Measurements from ENCODE around the gene SETBP1.

SETBP1 gene

DNA sequence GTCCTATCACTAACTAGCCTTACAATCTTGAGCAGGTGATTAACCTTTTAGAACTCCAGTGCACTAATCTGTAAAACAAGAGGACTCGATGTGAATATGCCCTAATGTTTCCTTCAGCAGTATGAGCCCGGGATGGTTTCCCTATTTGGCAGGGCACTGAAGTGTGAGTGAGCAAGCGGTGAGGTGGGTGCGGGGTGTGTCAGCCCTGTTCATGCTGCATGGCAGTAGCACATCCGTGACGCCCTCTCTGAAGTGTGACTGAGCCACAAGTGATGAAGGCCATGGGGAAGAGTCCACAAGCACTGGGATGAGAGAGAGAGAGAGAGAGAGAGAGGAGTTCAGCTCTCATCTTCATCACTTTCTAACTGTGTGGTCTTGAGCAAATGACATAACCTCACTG is 168.7 kb downstream of the SETBP1 start:
- DNase-seq: no peak

GRCh38 chr18:44850001-44850400 is 169.3 kb downstream of the SETBP1 start:
- DNase-seq: no peak

- DNase-seq: no peak
Observed at GRCh38 chr18:44851856-44852621, 171.4 kb downstream of the SETBP1 start.

DNA sequence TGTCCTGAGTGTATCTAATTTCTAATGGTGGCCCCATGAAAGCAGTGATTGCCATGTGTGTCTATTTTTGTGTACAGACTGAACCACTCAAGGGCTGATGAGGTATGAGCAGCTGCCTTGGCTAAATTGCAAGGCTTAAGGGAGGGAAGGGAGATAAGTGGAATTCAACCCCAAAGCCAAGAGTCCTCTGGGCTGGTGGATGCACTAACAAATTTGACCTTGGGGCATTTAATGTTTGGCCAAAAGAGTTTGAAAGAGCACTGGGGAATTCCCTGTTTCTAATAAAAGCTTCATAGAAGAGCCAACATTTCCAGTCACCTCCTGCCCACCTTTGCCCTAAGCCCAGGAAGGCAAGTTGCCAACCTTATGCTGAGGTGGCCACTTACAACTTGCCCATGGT is 172.1 kb downstream of the SETBP1 start:
- no peak for DNase-seq

- no peak for DNase-seq
Observed at GRCh38 chr18:44853430-44853829, 172.7 kb downstream of the SETBP1 start.

DNA sequence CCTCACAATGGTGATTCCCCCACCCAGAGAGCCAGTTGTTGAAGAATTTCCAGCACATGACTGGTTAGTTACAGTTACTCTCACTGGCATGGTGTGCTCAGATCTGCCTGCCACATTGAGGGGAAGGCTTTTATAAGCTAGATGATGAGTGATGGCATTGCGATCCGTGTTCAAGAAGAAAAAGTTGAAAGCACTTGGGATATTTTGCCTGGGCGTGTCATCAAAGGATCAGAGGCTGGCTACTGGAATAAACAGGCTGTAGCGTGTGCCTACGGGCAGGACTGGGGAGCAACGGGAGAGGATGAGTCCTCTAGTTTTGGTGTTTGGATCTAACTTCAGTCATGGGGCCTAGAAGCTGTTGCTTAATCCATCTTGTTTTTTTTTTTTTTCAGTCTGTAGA is 175.0 kb downstream of the SETBP1 start:
- no peak for DNase-seq

DNA sequence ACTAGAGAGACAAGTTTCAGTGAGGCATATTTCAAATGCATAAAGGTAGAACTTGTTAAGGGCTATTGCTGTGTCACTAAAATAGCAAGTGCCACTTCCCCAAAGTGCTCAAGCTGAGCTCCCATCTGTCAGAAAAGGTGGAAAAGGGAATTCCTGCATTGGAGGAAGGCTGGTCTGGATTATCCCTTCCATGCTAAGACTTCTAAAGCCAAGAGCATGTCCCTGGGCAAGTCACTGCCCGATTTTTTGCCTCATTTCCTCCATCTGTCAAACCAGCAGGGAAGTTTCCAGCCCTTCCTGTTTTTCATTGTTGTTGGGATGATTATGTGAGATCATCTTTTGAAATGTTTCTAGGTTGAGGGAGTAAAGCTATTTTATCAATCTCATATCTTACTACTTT is 175.5 kb downstream of the SETBP1 start:
- DNase-seq: no peak

- DNase-seq: no peak
Observed at GRCh38 chr18:44857081-44857480, 176.4 kb downstream of the SETBP1 start.

DNA sequence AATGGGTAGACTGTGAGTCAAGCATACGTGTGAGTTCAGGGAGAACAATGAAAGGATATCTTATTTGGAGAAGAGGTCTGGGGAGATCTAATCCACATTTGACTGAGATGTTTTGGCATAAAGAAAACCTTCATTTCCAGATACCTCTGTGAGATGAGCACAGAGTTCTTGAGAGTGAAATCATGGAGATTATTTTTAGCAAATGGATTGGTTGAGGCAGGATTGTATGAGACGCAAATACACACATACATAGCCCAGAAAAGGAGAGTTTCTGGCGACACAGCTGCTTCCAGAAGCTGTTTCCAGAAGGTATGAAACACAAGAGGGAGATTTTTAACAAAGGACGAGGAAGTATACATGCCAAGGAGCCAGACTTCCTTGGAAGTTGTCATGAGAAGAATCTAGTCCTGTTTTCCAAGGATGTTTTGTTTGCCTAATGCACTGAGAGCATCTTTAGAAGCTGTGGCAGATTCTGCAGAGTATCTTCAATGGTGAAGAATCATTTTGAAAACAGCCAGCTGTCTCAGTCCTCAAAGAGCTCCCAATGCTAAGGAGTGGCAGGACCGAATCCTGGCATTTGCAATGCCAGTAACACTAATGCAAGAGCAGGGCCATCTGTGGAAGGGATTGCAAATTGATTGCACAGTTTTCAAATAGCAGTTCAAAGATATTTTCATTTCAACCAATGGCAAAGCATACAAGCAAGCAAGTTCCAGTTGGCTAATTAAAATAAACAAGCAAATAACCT is 177.2 kb downstream of the SETBP1 start:
- DNase-seq: no peak

DNA sequence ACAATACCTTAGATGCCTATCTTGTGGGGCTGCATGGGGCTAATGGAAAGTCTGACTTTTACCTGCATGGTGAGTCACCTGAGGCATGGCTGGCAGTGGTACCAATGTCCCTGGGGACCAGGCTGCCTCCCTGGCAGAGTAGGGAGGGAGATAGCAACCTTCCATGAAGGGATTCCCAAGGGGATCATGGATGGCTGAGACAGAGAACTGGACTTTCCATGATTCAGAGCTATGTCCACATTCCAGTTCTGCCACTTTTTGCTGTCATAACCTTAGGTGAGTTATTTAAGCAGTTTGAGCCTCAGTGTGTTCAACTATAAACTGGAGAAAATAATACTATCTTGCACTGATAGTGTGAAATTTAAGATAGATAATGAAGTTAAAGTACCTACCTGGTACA is 178.6 kb downstream of the SETBP1 start:
- DNase-seq: no peak

- no peak for DNase-seq
Observed at GRCh38 chr18:44859751-44860439, 179.2 kb downstream of the SETBP1 start.

GRCh38 chr18:44862112-44862511 is 181.4 kb downstream of the SETBP1 start:
- no peak for DNase-seq

DNA sequence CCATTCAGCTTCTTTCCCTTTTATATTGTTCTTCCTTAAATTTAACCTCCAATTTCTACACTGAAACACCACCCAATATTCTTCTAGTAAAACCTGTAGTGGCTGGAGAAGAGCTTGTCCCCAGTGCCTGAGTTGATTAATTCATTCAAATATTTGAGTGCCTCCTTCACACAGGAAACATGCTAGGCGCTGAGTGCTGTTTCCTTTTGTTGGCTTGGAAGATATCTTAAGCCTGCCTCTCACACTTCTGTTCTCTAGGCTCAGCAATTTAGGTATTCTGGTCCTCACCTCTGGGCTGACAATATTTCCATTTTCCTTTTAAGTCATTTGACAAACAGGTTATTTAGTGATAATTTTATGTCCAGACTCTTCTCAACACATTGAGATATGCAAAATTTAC is 185.4 kb downstream of the SETBP1 start:
- DNase-seq: no peak

GRCh38 chr18:44869533-44869932 is 188.8 kb downstream of the SETBP1 start:
- DNase-seq: no peak

GRCh38 chr18:44870631-44871502 is 190.2 kb downstream of the SETBP1 start:
- no peak for DNase-seq

- no peak for DNase-seq
Observed at GRCh38 chr18:44871771-44872170, 191.1 kb downstream of the SETBP1 start.

- no peak for DNase-seq
Observed at GRCh38 chr18:44876024-44876423, 195.3 kb downstream of the SETBP1 start.

- DNase-seq: no peak
Observed at GRCh38 chr18:44876755-44877154, 196.1 kb downstream of the SETBP1 start.

DNA sequence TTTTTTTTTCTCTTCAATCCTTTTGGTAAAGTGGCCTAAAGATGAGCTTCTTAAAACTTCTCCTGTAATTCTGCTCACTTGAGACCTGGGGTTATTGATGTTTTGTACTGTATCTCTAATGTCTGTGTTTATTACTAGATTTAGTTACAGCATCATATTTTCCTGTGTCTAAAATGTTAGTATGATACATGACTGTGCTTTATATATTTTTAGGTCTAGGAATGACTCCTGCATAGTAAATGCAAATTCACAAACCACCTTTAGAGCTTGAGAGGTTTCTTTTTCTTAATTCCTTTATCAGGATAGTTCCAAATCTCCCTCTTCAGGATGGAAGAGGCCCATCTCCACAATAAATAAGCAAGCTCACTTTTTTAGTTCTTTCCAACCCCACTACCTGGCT is 197.6 kb downstream of the SETBP1 start:
- no peak for DNase-seq

DNA sequence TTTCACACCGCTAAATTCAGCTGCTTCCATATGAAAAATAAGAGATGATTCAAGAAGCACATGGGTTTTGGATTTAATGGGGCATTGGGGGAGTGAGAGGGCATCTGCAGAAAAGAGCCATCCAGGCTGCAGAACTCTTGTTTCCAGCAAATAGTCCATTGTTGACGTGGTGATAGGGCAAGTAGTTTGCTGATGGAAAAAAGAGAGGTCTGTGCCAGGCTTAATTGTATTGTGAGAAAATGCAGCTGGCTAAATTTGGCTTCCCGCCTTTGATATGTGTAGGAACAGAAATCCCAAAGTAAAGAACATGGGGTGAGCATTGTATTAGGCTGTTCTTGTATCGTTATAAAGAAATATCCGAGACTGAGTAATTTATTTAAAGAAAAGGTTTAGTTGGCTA is 199.5 kb downstream of the SETBP1 start:
- no peak for DNase-seq

DNA sequence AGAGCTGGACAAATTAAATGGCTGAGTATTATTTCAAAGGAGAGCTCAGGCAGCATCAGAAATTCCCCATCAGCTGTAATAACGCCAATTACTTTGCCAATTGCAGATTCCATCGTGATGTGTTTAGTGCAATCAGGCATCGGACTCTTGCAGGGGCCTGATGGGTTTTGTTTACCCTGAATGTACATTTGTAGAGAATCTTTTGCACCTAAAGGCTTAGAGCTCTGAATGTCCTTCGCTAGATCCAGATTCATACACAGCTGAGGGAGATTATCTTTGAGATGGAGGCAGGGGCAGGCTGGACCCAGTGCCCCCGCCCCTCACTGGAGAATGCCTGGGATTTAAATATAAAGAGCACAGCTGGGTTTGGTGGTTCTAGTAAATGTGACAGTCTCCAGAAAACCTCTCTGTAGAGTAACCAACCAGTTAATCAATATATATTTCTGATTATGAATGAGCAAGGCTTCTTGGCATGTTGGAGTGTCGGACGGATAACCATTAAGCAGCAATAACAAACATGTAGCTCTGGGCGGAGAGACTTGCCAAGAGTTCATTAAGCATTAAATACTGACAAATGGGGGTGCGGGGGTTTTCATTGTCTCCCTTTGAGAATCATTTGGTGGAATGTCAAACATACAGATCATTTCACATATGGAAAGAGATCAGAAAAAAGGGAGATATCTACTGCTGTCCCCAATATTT is 200.9 kb downstream of the SETBP1 start:
- no peak for DNase-seq

DNA sequence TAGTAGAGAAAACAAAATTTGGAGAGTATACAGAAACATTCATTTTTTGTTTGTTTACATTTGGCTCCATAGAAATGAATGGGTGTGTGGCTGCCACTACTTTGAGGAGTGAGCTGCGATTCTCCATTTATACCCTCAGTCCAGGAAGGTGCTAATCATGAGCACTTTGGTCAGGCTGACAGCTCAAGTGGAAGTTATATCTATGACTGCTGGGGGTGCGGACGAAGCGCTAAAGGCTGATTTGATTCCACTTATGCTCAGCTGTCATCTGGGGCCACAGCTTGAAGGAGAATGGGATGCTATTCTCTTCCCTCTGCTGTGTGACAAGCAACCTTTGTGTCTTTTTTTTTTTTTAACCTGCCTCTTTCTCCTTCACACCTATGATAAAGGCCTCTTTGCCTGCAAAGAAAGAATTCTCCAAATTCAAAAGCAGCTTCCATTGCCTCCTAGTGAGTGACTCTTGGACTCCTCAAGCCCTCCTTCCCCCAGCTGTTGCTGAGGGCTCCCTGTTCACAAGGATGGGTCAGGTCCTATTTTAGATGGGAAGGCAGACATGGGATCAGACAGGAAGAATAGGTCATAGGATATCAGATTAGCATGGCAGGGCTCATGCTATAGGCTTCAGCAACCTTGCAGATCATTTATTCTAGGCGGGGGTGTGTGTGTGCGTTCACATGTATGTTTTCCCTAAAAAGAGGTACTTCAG is 201.6 kb downstream of the SETBP1 start:
- DNase-seq: no peak
